HEK293T (cell line): Measurements from ENCODE around the gene GABRG3.

Experiments
- BHLHE40 ChIP-seq: fragments of 450-650 bp; IDR thresholded peaks from 2 replicates; pipeline ENCODE4 v1.6.1; 2016; ENCODE audit warnings: mild to moderate bottlenecking, moderate library complexity, borderline replicate concordance
- FOXA1 ChIP-seq: fragments of 450-650 bp; IDR thresholded peaks from 2 replicates; pipeline ENCODE4 v1.6.1; 2016; ENCODE audit warnings: mild to moderate bottlenecking
- LEF1 ChIP-seq: fragments of 450-650 bp; IDR thresholded peaks from 2 replicates; pipeline ENCODE4 v1.6.1; 2017; ENCODE audit warnings: mild to moderate bottlenecking, borderline replicate concordance
- SP1 ChIP-seq: fragments of 450-650 bp; IDR thresholded peaks from 2 replicates; pipeline ENCODE4 v1.6.1; 2017

DNA sequence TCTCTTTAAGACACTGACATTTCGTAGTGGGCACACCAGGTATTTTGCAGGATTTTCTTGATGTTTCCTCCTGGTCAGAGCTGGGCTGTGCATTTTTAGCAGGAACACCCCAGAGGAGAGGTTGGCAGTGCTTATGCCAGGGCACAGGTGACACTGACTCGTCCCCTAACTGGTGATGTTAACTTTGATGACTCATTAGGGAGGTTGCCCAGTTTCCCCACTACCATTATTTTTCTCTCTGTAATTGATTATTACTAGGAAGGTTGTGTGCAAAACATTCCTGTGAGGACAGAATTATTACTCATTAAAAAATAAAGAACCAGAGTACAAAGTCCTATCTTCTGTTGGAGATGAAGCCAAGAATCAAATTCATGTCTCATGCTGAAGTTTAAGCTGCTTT lies 394.5 kb downstream of the GABRG3 start:
- TF ChIP-seq SP1 (no peak), LEF1 (no peak), FOXA1 (no peak), BHLHE40 (no peak)
